NCI-H345 (cell line): ENCODE data around the gene FARP1.

ENCODE experiments used
- DNase-seq: peaks from one replicate; lab custom pipeline; 2025; lab: John Stamatoyannopoulos, UW

Gene FARP1

DNA sequence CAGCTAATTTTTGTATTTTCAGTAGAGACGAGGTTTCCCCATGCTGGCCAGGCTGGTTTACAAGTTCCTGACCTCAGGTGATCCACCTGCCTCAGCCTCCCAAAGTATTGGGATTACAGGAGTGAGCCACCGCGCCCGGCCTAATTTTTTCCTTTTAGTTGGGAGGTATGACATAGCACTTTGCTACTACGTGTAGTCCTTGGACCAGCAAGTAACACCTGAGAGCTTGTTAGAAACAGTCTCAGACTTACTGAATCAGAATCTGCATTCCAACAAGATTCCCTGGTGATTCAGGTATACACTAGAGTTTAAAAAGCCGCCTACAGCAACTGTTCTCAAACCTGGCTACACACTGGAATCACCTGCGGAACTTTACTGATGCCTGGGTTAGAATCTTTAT, 1.8 kb upstream of the FARP1 start:
- no peak for DNase-seq

DNA sequence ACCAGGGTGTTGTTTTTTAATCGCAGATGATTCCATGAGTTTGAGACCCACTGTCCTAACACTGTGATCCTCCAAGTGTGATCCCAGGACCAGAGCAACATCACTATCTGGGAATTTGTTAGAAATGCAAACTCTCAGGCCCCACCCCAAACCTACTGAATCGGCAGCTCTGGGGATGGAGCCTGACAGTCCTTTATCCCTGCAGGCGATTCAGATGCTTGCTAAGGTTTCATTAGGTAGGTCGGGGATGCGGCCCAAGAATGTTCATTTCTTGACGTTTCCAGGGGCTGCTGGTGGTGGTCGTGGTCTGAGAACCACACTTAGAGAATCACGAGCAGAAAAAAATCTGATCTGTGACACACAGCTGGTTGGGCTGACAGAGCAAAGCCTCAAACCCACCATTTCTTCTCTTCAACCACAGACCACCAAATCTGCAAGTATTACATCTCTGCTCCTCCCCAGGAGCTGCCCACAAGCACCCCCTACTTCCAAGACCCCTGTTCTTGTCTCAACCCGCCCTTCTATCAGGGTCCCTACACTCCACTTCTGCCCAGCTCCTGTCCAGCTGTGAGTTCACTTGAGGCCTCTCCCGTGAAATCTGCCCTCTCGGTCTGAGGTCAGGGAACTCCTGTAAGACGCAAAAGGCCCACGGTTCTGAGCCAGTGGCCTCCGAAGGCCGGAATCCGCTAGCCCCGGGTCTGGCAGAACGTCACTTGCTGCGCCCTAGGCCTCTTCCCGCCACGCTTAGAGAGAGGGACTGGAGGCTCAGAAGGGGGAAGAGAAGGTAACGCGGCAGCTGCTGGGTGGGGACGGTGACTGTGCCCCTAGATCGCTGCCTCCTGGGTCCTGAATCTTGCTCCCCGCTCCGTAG, 1.1 kb upstream of the FARP1 start:
- DNase-seq = no peak

DNA sequence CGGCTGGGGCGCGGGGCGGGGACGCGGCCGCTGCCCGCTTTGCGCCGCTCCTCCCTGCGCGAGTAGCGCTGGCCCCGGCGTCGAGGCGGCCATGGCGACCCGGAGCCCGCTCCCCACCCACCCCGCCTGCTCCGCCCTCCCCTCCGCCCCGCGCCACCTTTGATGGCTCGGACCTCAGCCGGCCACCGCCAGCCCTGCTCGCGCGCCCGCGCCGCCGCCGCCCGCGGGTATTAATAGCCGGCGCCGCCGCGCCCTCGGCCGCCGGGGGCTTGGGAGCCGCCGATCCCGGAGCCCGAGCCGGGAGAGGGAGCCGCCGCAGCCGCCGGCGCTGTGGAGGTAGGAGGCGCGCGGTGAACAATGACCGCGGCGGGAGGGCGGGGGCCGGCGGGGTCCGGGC, 261 bp downstream of the FARP1 start:
- DNase-seq = peak; percentile 50

DNA sequence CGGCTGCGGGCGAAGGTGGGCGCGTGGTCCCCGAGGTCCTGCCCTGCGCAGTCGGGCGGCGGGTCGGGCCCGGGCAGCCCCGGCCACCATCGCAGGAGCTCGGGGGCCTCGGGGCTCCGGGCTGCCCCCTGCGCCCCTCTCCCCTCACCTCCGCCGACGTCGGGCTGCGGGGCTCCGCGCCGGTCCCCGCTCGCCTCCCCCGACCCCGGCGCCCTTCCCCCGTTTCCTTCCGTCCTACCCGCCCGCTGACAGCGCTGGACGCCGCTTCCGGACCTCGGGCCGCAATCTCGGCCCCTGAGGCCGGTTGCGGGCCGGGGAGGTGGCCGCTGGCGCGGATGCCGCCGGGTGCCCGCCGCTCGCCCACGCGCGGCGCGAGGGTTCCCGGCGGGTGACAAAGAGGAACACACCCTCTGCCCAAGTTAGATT, 720 bp downstream of the FARP1 start:
- no peak for DNase-seq

DNA sequence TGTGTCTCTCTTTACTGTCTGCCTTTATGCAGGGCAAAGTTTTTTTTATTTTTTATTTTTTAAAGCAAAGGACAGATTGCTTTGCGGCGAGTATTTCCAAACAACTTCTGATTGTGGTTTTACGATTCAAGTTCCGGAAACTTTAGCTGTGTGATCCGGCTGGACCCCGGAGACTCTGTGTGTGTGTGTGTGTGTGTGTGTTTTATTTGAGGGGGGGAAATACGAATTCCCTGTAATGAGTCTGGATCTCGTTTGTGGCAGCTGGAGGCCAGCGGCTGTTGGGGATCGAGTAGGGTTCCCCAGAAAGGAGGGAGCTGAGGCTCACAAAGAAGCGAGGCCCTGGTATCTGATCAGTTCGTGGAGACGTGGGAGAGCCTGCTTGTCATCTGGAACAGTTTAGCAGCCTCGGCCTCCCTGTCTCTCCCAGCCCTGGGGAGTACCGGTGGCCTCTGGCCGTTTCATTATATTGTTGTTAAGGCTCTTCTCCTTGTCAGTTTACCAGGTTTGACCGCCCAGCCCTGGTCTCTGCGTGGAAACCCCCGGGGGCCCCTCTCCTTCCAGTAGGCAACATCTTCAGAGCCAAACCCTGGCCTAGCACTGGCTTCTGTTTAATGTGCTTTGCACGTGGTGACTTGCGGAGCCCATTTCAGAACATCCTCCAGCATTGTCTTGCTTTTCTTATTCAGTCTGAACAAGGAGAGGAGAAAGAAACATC, 1.3 kb downstream of the FARP1 start:
- no peak for DNase-seq

DNA sequence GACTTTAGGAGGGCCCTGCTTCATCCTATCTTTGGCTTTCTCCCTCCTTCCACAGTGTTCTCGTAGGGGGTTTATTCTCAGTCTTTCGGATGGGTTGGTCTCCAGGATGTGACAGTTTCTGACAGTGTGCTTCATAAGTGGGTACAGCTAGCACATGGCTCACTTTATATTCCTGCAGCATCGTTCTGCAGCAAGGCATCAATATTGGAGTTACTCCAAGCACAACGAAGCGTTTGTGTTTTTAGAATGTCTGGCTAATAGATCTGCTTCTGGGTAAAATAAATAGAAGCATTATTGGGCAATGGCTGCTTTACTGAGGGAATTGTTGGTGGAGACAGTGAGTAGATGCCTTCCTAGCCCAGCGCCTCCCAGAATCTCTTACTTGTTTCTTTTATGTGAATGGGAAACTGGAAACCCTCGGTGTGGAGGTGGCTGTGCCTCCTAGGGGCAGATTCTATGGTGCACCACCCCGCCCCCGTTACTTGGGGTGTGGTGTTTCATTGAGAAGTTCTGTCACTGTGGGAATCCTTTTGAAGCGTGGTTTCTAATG, 2.0 kb downstream of the FARP1 start:
- peak; percentile 45 for DNase-seq

DNA sequence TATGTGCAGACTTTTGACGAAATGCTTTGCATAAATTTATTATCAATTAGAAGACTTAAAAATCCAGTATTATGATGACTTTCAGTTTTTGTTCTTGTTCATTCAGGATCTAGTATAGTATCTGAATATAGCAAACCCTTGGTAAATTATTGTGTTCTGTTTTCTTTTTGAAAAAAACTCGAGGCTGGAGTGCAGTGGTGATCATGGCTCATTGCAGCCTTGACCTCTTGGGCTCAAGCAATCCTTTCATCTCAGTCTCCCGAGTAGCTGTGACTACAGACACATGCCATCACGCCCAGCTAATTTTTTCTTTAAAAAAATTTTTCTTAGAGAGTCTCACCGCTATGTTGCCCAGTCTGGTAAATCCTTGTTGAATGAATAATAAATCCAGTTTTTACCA, 4.6 kb downstream of the FARP1 start:
- DNase-seq = no peak

DNA sequence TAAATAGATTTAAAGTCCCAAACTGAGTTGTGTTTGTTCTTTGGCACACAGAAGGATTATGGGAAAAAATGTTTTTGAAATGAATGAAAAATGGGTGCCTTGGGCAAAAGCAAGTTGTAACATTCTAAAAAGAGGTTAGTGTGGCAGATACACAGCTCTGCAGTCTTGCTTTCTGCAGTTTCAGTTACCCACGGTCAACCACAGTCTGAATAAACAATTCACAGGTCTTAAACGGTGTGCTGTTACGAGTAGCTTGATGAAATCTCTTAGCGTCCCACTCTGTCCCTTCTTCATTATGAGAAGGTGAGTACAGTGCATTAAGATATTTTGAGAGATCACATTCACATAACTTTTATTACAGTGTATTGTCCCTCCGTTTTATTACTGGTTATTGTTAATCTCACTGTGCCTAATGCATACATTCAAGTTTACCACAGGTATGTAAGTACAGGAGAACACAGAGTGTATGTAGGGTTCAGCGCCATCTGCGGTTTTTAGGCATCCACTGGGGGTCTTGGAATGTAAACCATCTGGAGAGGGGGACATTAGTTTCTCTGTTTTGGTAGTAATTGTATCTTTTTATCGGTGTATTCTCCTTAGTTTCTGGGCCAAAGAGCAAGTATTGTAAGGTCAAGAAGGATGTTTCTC, 8.1 kb downstream of the FARP1 start:
- DNase-seq = no peak

DNA sequence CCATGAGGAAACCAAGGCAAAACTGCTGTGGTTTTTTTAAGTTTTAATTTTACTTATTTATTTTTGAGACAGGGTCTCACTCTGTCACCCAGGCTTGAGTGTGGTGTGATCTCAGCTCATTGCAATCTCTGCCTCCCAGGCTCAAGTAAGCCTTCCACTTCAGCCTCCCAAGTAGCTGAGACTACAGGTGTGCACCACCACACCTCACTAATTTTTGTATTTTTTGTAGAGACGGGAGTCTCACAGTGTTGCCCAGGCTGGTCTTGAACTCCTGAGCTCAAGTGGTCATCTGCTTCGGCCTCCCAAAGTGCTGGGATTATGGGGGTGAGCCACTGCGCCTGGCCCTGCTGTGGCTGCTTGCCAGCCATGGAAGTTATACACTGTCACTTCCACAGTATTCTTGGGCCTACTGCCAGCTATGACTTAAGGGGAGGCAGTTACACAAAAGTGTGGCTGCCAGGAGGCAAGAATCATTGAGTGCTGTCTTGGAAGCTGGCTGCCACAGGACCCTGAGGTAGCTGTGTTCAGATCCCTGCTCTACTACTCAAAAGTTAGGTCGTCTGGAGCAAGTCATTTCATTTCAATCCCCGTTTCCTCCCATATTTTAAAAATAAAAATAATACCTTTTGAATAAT, 12.7 kb downstream of the FARP1 start:
- DNase-seq = no peak

DNA sequence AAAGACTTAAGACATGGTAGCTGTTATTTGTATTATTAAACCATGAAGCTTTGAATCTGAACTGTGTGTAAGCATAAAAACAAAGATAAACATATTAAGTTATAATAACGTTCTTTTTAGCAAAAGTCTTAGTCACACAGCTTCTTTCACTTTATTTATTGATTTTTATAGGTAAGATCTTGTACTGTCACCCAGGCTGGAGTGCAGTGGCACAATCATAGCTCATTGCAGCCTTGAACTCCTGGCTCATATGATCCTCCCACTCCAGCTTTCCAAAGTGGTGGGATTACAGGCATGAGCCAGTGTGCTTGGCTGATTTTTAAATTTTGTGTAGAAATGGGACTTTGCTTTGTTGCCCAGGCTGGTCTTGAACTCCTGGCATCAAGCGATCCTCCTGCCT, 13.4 kb downstream of the FARP1 start:
- DNase-seq = no peak

DNA sequence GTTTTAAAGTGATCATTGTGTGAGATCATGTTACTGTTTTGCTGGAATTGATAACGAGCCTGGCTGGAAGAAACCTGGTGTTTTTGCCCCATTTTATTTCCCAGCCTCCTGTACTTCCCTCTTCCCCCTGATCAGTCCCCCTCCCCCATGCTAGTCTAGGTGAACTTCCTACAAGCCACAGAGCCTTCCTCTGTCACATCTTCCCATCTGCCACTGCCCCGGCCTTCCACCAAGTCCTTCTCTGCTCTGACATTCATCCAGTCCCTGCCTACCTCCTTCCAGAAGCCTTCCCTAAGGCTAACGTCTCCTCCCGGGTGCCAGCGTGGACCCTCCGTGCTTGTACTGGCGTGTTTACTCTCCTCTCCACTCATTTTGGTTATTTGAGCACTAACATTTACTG, 14.3 kb downstream of the FARP1 start:
- no peak for DNase-seq

DNA sequence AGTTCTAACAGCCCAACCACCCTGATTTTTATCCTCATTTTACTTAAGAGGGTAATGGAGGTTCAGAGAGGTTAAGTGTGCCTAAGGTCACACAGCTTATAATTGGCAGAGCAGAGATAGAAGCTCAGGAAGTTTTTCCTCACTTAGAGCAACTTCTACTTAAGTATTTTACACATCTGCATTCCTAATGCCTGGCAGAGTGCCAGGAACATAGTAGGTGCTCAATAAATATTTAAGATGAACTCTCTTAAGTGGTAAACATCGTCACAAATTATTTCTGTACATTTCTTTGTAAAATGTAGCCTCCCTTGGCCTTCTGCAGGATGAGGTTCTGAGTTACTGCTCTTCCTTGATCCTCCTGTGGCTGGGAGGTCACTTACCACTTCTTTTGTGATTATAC, 14.7 kb downstream of the FARP1 start:
- DNase-seq = no peak

DNA sequence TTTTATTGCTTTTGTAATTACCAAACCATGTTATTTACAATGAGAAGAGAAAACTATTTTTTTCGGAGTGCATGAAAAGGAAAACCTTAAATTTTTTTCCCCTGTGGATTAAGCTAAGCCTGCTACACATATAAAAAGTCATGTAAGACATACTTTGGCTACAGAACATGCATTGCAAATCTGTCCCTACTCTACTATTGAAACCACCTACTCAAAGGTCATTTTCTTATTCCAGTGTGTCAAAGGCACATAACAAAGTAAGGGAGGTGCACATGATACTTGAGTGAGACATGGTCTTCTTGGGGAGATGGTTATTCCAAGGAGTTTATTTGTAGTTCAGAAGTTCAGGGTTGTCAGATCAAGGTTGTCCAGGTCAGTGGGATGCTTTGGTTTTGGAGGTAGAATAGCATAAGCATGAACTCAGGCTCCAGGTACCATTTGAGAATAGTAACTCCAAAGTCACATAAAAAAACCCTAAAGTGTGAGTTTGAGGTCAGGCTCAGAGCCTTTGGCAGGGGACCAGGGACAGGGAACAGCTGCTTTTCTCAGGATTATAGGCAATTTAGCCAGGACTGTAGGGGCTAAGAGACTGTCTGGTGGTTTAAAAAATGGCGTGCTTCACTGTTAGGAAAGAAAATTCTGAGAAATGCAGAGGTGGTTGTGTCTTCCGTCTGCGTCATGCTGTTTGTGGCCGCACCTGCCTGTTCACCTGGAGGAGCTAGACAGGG, 15.4 kb downstream of the FARP1 start:
- no peak for DNase-seq

DNA sequence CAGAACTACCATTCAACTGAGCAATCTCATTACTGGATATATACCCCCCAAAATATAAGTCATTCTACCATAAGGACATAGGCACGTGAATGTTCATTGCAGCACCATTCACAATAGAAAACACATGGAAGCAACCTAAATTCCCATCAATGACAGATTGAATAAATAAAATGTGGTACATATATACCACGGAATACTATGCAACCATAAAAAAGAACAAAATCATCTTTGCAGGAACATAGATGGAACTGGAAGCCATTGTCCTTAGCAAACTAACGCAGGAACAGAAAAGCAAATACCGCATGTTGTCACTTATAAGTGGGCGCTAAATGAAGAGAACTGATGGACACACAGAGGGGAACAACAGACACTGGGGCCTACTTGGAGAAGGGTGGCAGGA, 20.0 kb downstream of the FARP1 start:
- DNase-seq = no peak

DNA sequence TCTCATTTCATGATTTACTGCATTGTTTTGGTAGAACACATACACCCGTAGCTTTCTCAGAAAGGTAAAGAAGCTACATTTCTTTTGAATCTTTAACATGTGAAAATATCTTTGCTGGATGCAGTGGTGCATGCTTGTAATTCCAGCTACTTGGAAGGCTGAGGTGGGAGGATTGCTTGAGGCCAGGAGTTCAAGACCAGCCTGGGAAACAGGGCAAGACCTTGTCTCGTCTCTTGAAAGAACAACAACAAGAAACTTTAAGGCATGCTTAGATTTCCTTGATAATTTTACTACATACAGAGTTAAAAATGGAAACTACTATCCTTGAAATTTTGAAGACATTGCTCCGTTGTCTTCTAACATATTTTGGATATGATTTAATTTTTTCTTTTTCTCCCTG, 26.4 kb downstream of the FARP1 start:
- DNase-seq = no peak

DNA sequence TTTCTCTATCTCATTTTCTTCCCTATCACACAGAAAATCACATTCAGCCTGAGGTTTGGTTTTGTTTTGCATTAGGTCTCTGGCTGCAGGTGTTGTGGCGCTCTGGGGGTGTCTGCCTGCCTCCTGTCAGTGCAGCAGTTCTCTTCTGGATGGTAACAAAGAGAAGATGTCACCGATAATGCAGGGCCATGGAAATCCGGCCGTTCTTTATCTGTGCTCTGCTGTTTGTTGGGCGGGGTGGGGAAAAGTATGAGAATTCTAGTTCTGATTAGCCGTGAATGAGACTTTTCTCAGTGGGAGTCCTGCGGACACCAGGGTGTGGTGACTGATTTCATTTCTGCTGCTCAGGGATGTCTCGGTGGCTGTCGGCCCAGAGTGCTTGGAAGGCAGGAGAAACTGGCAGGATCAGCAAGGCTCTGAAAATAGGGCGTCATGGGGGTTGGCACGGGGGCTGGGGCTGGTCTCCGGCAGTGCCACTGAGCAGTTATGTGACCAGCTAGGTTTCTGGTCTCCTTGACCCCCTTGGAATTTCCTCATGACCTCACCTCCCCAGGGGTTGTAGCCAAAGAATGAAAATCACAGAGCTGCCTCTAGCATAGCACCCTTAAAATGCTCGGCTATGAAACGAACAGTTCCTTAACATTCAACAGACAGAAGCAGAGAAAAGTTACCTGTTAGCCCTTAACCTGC, 29.2 kb downstream of the FARP1 start:
- no peak for DNase-seq

DNA sequence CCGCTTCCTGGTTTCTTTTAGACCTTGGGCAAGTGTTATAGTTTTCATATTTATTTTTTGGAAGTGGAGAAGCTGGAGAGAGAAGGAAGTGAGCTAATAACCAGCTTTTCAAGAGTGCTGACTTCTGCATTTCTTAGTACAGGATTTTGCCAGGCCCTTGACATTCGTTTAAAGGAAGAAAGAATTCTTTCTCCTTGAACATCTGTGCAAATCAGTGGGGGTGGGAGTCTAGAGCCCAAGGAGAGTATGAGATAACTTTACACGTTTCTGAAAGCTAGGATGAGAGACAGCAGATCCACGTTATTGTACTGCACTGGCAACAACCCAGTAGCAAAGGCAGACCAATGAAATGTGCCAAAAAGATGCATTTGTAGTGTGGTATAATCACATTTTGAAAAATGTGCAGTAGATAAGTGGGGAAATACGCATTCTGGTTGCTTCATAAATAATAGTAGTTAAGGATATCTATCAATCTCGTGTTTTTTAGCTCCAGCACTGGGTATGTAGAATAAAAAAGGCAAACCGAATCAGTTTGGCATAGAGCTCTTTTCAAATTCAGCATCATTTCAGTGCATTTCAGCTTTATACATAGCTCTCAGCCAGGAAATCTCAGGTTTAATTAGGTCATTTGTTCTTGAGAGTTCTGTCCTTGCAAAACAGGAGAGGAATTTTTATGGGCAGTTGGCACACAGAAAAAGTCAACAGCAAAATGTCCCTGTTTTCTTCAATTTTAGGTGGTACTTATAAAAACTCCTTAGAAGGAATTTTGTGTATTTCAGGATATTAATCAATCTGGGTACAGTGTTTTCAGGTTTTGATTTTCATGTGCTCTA, 29.9 kb downstream of the FARP1 start:
- no peak for DNase-seq

DNA sequence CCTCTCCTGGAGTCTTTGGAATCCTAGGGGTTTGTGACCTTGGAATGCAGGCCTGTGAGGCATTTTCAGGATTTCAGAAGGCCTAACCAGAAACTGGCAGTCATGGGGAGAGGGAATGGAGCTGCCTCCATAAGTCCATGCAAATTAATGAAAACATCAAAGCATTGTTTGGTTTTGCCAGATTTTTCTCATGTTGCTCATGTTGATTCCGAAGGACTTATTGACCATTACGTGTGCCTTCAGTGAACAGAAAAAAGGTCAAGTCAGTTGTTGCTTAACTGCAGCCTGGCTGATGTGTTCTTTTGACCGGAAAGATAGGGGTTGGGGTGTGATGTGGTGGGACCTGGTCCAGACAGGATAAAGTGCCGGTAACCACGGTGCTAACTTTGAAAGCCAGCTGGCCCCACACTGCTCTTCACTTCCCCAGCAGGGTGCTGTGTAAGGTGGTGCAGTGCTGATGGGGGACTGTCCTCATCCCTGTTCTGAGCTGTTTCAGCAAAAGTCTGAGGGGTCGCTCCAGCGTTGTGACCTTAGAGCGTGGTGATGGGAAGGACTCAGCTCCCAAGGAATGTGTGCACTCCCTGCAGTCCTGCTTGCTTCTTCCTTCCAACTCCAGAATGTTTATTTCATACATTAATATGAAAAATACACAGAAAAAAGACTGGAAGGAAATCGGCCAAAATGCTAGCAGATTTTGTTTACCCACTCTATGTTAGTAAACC, 30.7 kb downstream of the FARP1 start:
- no peak for DNase-seq

DNA sequence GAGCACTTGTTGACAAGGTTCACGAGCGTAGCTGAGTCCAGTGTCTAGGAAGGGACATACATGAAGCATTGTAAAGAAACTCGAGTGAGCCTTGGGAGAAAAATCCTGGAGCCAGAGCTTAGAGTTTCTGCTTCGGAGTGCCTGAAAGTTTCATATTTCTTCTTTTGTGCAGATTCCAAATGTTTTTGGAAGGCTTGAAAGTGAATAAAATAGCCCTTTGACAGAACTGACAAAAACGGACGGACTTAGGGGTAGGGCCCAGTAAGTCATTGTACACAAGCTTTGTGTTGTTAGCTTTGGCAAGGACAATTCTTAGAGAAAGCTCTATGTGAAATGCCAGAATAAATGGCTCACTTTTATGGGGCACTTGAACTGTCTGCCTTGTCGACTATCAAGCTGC, 31.4 kb downstream of the FARP1 start:
- DNase-seq = no peak
